PFSK-1 (cell line): ENCODE measurements around the gene LCN6.

Source experiments
- FOXP2 ChIP-seq: optimal IDR thresholded peaks from 2 replicates; pipeline ENCODE3; 2011; ENCODE audit warnings: borderline replicate concordance, control low read depth, inconsistent platforms; ENCODE audit not compliant: insufficient read depth; ENCODE audit errors: extremely low read length, extremely low read depth
- POLR2AphosphoS5 ChIP-seq: IDR thresholded peaks from 2 replicates; pipeline ENCODE4 v1.6.1; 2012; ENCODE audit warnings: low read depth, mild to moderate bottlenecking, control low read depth, low read length, moderate library complexity
- SIN3A ChIP-seq: IDR thresholded peaks from 2 replicates; pipeline ENCODE4 v1.6.1; 2012; ENCODE audit warnings: mild to moderate bottlenecking, low read length, moderate library complexity, borderline replicate concordance; ENCODE audit not compliant: insufficient read depth
- TAF1 ChIP-seq: IDR thresholded peaks from 2 replicates; pipeline ENCODE4 v1.6.1; 2012; ENCODE audit warnings: low read length, control low read depth, borderline replicate concordance; ENCODE audit not compliant: insufficient read depth
- TF ChIP-seq, protein P1 (sequence below), 2 experiments: IDR thresholded peaks; 2 replicates each; pipeline versions ENCODE4 v1.6.1 to v1.8.0; 2011 to 2012; ENCODE audit warnings: low read depth in 2 of 2, low read length in 2 of 2, control low read depth in 1 of 2, inconsistent platforms in 1 of 2, mild to moderate bottlenecking in 1 of 2, moderate library complexity in 1 of 2; ENCODE audit not compliant: insufficient read depth in 1 of 2

The LCN6 gene

DNA sequence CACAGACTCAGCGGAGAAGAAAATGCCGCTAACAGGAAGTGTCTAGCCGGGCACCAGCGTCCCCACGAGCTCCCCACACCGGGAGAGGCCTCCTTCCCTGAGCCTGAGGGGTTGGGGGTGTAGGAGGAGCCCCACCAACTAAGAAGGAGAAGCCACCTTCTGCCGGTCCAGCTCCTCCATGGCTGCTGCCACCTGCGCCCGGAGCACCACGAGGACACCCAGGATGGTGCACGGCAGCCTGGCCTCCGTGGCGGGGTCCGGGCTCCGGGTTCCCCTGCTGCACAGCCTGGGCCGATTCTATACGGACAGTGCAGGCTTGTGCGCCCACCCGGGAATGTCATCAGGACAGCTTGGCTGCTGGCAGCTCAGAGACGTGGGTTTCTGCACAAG lies 9.4 kb upstream of the LCN6 start:
- no peak for TF ChIP-seq FOXP2
- TF ChIP-seq TAF1, result no peak
- TF ChIP-seq, protein P1, sequence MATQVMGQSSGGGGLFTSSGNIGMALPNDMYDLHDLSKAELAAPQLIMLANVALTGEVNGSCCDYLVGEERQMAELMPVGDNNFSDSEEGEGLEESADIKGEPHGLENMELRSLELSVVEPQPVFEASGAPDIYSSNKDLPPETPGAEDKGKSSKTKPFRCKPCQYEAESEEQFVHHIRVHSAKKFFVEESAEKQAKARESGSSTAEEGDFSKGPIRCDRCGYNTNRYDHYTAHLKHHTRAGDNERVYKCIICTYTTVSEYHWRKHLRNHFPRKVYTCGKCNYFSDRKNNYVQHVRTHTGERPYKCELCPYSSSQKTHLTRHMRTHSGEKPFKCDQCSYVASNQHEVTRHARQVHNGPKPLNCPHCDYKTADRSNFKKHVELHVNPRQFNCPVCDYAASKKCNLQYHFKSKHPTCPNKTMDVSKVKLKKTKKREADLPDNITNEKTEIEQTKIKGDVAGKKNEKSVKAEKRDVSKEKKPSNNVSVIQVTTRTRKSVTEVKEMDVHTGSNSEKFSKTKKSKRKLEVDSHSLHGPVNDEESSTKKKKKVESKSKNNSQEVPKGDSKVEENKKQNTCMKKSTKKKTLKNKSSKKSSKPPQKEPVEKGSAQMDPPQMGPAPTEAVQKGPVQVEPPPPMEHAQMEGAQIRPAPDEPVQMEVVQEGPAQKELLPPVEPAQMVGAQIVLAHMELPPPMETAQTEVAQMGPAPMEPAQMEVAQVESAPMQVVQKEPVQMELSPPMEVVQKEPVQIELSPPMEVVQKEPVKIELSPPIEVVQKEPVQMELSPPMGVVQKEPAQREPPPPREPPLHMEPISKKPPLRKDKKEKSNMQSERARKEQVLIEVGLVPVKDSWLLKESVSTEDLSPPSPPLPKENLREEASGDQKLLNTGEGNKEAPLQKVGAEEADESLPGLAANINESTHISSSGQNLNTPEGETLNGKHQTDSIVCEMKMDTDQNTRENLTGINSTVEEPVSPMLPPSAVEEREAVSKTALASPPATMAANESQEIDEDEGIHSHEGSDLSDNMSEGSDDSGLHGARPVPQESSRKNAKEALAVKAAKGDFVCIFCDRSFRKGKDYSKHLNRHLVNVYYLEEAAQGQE (IDR thresholded peaks at IDR 0.05; ENCODE audit: insufficient read depth in 1 of 2, low read depth in 2 of 2, low read length in 2 of 2), result no peak
- no peak for TF ChIP-seq POLR2AphosphoS5
- no peak for TF ChIP-seq SIN3A

DNA sequence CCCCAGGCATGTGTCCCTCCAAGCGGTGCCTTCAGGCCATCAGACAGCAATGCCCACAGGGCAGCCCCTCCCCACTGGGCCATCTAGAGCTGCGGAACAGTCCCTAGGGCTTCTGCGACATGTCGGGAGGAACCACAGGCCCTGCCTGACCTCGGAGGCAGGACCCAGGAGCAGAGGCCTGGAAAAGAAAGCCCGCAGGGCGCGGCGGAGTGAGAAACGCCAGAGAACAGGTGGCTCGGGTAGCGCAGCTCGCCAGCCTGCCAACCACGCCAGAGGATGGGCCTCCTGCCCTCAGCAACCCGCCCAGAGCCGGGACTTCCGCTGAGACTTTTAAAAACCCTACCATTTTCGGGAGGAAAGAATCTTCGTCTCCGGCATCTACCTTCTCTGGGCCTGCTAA lies 9.0 kb upstream of the LCN6 start:
- no peak for TF ChIP-seq SIN3A
- no peak for TF ChIP-seq FOXP2
- no peak for TF ChIP-seq TAF1
- TF ChIP-seq, protein P1 (IDR thresholded peaks at IDR 0.05; ENCODE audit: insufficient read depth in 1 of 2, low read depth in 2 of 2, low read length in 2 of 2), result no peak
- no peak for TF ChIP-seq POLR2AphosphoS5

DNA sequence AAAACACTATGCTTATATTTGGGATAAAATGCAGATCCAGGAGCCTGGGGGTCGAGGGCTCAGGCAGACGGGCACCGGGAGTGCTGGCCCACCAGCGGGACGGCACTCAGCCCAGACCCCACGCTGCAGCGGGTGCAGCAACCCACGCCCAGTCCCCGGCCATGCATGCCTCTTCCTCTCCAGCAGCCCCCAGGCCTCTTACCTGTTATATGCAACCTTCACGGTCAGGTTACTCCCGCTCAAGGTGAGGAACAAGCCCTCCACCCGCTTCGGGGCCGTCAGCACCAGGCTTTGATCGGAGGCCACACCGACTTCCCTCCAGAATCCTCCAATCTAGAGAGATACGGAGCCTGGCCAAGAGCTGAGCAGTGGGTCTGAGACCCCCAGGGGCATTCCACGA lies 8.5 kb upstream of the LCN6 start:
- TF ChIP-seq POLR2AphosphoS5, result no peak
- TF ChIP-seq, protein P1 (IDR thresholded peaks at IDR 0.05; ENCODE audit: insufficient read depth in 1 of 2, low read depth in 2 of 2, low read length in 2 of 2), result no peak
- TF ChIP-seq SIN3A, result no peak
- no peak for TF ChIP-seq FOXP2
- no peak for TF ChIP-seq TAF1

DNA sequence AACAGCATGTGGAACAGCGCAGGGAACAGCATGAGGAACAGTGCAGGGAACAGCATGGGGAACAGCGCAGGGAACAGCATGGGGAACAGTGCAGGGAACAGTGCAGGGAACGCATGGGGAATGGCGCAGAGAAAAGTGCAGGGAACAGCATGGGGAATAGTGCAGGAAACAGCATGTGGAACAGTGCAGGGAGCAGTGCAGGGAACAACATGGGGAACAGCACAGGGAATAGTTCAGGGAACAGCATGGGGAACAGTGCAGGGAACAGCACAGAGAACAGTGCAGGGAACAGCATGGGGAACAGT lies 7.8 kb upstream of the LCN6 start:
- no peak for TF ChIP-seq FOXP2
- no peak for TF ChIP-seq TAF1
- no peak for TF ChIP-seq SIN3A

DNA sequence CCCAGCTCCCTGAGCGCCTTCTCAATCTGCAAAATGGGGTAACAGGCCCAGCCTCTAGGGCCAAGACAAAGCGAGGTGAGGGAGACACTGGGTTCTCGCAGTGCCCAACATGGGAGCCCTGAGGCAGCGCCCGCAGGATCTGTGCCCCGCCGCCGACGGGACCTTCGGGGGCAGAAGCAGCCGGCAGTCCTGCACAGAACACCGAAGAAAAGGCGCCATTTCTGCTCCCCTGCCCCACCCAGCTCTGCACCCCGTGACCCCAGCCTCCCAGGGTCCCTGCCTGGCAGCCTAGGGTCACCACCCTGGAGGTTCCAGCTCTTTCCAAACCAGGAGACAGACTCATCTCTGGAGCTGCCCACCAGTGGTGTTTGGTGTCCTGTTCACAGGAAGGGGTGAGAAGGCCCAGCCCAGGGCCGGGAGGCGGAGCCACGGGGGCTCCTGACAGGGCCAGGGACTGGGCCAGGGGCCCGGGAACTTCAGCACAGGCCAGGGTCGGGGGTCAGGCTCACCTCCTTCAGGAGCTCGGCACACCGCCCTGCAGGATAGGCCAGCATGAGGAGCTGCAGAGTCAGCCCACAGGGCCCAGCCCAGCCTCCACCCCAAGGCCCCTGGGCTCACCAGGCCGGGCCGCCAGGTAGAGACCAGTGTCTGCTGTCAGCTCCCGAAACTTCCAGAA lies 6.4 kb upstream of the LCN6 start:
- TF ChIP-seq SIN3A (no peak), FOXP2 (no peak), TAF1 (no peak), POLR2AphosphoS5 (no peak)
- TF ChIP-seq, protein P1 (IDR thresholded peaks at IDR 0.05; ENCODE audit: insufficient read depth in 1 of 2, low read depth in 2 of 2, low read length in 2 of 2), result no peak
